H9 (cell line): ENCODE data around the gene ESPL1. TPM values are rescaled to one million over a fixed set of nuclear protein-coding genes. Genes with fewer than 3 reads are reported as not detected.

ENCODE experiments used
- DNase-seq: peaks from one replicate; pipeline ENCODE4 v3.0.0-alpha.2; 2017
- H2AFZ ChIP-seq: one replicate; pipeline ENCODE4 v1.6.1; 2013; ENCODE audit warnings: mild to moderate bottlenecking, low read length, control low read depth, moderate library complexity
- H2AK5ac ChIP-seq: 2 replicates; pipeline ENCODE4 v1.6.1; 2013; ENCODE audit warnings: low read length, control low read depth, mixed read lengths; ENCODE audit not compliant: insufficient read length
- H2BK120ac ChIP-seq: one replicate; pipeline ENCODE4 v1.6.1; 2013; ENCODE audit warnings: low read depth, mild to moderate bottlenecking, low read length, control low read depth, inconsistent platforms; ENCODE audit not compliant: poor library complexity, severe bottlenecking
- H2BK12ac ChIP-seq: 2 replicates; pipeline ENCODE4 v1.6.1; 2013; ENCODE audit warnings: low read length, control low read depth, mixed read lengths, low read depth; ENCODE audit not compliant: insufficient read length
- H2BK15ac ChIP-seq: 2 replicates; pipeline ENCODE4 v1.6.1; 2013; ENCODE audit warnings: low read depth, low read length, control low read depth
- H2BK20ac ChIP-seq: one replicate; pipeline ENCODE4 v1.6.1; 2013; ENCODE audit warnings: low read depth, mild to moderate bottlenecking, low read length, control low read depth, inconsistent platforms; ENCODE audit not compliant: poor library complexity, severe bottlenecking
- H2BK5ac ChIP-seq: 2 replicates; pipeline ENCODE4 v1.6.1; 2013; ENCODE audit warnings: low read length, control low read depth, mixed read lengths; ENCODE audit not compliant: insufficient read length
- H3K14ac ChIP-seq: 2 replicates; pipeline ENCODE4 v1.6.1; 2013; ENCODE audit warnings: low read length, control low read depth; ENCODE audit not compliant: insufficient read depth
- H3K18ac ChIP-seq: 2 replicates; pipeline ENCODE4 v1.6.1; 2013; ENCODE audit warnings: low read depth, mild to moderate bottlenecking, mixed read lengths, low read length, control low read depth; ENCODE audit not compliant: insufficient read length
- H3K23ac ChIP-seq: 2 replicates; pipeline ENCODE4 v1.6.1; 2013; ENCODE audit warnings: low read length, control low read depth, mixed read lengths, low read depth; ENCODE audit not compliant: insufficient read length
- H3K23me2 ChIP-seq: 2 replicates; pipeline ENCODE4 v1.6.1; 2013; ENCODE audit warnings: low read depth, mild to moderate bottlenecking, mixed read lengths, low read length, control low read depth; ENCODE audit not compliant: insufficient read length, poor library complexity, severe bottlenecking
- H3K27ac ChIP-seq: 2 replicates; pipeline ENCODE4 v1.5.1; 2013; ENCODE audit warnings: low read length, control low read depth, mixed read lengths, low read depth; ENCODE audit not compliant: insufficient read length
- H3K27me3 ChIP-seq: 2 replicates; pipeline ENCODE4 v1.6.1; 2013; ENCODE audit warnings: low read length, control low read depth, inconsistent platforms; ENCODE audit not compliant: insufficient read depth
- H3K4ac ChIP-seq: 2 replicates; pipeline ENCODE4 v1.6.1; 2013; ENCODE audit warnings: low read depth, mild to moderate bottlenecking, control low read depth, inconsistent platforms, low read length, moderate library complexity
- H3K4me1 ChIP-seq: 2 replicates; pipeline ENCODE4 v1.6.1; 2013; ENCODE audit warnings: low read length, control low read depth, inconsistent platforms; ENCODE audit not compliant: insufficient read depth
- H3K4me2 ChIP-seq: 2 replicates; pipeline ENCODE4 v1.6.1; 2013; ENCODE audit warnings: low read length, control low read depth, mixed read lengths; ENCODE audit not compliant: insufficient read length, insufficient read depth
- H3K56ac ChIP-seq: 2 replicates; pipeline ENCODE4 v1.6.1; 2013; ENCODE audit warnings: low read depth, mild to moderate bottlenecking, mixed read lengths, low read length, control low read depth; ENCODE audit not compliant: insufficient read length
- H3K79me1 ChIP-seq: 2 replicates; pipeline ENCODE4 v1.6.1; 2013; ENCODE audit warnings: low read depth, mild to moderate bottlenecking, moderate library complexity, low read length, control low read depth, inconsistent platforms; ENCODE audit not compliant: insufficient read depth, poor library complexity, severe bottlenecking
- H3K79me2 ChIP-seq: 2 replicates; pipeline ENCODE4 v1.6.1; 2013; ENCODE audit warnings: low read length, control low read depth, inconsistent platforms; ENCODE audit not compliant: insufficient read depth
- H3K9ac ChIP-seq: 2 replicates; pipeline ENCODE4 v1.6.1; 2013; ENCODE audit warnings: low read length, control low read depth, mixed read lengths; ENCODE audit not compliant: insufficient read length; ENCODE audit errors: extremely low read depth
- H3K9me3 ChIP-seq: one replicate; pipeline ENCODE4 v1.6.1; 2013; ENCODE audit warnings: low read depth, low read length, inconsistent platforms; ENCODE audit not compliant: control insufficient read depth
- H3T11ph ChIP-seq: one replicate; pipeline ENCODE4 v1.6.1; 2013; ENCODE audit warnings: mild to moderate bottlenecking, low read length, control low read depth, inconsistent platforms
- H4K20me1 ChIP-seq: one replicate; pipeline ENCODE4 v1.6.1; 2013; ENCODE audit not compliant: control insufficient read depth, insufficient read length, insufficient read depth
- H4K5ac ChIP-seq: 2 replicates; pipeline ENCODE4 v1.6.1; 2013; ENCODE audit warnings: low read depth, mild to moderate bottlenecking, mixed read lengths, low read length, control low read depth; ENCODE audit not compliant: insufficient read length
- H4K8ac ChIP-seq: replicated peaks from 2 replicates; pipeline ENCODE4 v1.6.1; 2013; ENCODE audit warnings: low read length, control low read depth, mixed read lengths, low read depth; ENCODE audit not compliant: insufficient read length
- H4K91ac ChIP-seq: 2 replicates; pipeline ENCODE4 v1.6.1; 2013; ENCODE audit warnings: low read depth, mild to moderate bottlenecking, moderate library complexity, mixed read lengths, low read length, control low read depth; ENCODE audit not compliant: insufficient read length
- H3K27ac Mint-ChIP-seq, 3 experiments: 2 replicates in 2 of 3; 3 replicates in 1 of 3; pipeline ENCODE4 v1.8.0; 2020 to 2021; ENCODE audit warnings: mixed read lengths in 3 of 3, mild to moderate bottlenecking in 1 of 3, moderate library complexity in 1 of 3
- H3K27me3 Mint-ChIP-seq: 2 replicates; pipeline ENCODE4 v1.8.0; 2021; ENCODE audit warnings: low read depth, mild to moderate bottlenecking, moderate library complexity, mixed read lengths
- H3K36me3 Mint-ChIP-seq, 3 experiments: 2 replicates in 2 of 3; 3 replicates in 1 of 3; pipeline ENCODE4 v1.8.0; 2020 to 2021; ENCODE audit warnings: low read depth in 3 of 3, mixed read lengths in 3 of 3; ENCODE audit not compliant: insufficient read depth in 1 of 3
- H3K4me1 Mint-ChIP-seq, 2 experiments: 2 replicates each; pipeline ENCODE4 v1.8.0; 2020; ENCODE audit warnings: mixed read lengths in 2 of 2
- H3K4me3 Mint-ChIP-seq, 2 experiments: 2 replicates in 1 of 2; 3 replicates in 1 of 2; pipeline ENCODE4 v1.8.0; 2020 to 2021; ENCODE audit warnings: mild to moderate bottlenecking in 2 of 2, mixed read lengths in 2 of 2, moderate library complexity in 1 of 2
- H3K9me3 Mint-ChIP-seq, 2 experiments: 2 replicates in 1 of 2; 3 replicates in 1 of 2; pipeline ENCODE4 v1.8.0; 2020; ENCODE audit warnings: mild to moderate bottlenecking in 2 of 2, mixed read lengths in 2 of 2, moderate library complexity in 1 of 2
- CTCF ChIP-seq: fragments of 200-600 bp; sonication (generic); conservative IDR thresholded peaks from 3 replicates; pipeline ENCODE4 v1.8.0; 2021; ENCODE audit warnings: antibody characterized with exemption, mild to moderate bottlenecking
- WGBS: extraction: QIAGEN DNeasy Blood & Tissue Kit; methylation state at CpG from one replicate; pipeline ENCODE4 v1.1.7; 2013; ENCODE audit warnings: missing lambda C conversion rate, low lambda C conversion rate, mixed read lengths; ENCODE audit not compliant: insufficient read length; ENCODE audit errors: extremely low coverage; 5-methylcytosine and 5-hydroxymethylcytosine counted together
- total RNA-seq: library from RNA; stranded (reverse); gene quantifications from 2 replicates; pipeline ENCODE4 v1.2.1, GENCODE V29; 2021

ESPL1 gene
- total RNA-seq, 1 experiment from 2014 or later, result 43.2 TPM

GRCh38 chr12:53251477-53252348 lies 16.4 kb upstream of the ESPL1 start:
- no peak overlapping the region for H3T11ph ChIP-seq
- peak overlapping the region; percentile 94 for H4K8ac ChIP-seq
- H3K36me3 Mint-ChIP-seq, result peaks cover 3 to 6% (median 5%) of the 10 kb centered on the region in 3 experiments; a peak in 4 of 7 replicates
- H2BK15ac ChIP-seq, result no peak overlapping the region
- H2BK120ac ChIP-seq, result no peak overlapping the region
- no peak overlapping the region for H4K91ac ChIP-seq
- no peak overlapping the region for H4K5ac ChIP-seq
- H3K79me2 ChIP-seq, result peaks cover 3% of the 10 kb centered on the region; the same call in 1 of the 2 replicates
- no CpG with 5 or more reads among the region's 51 CpGs for WGBS
- H3K56ac ChIP-seq, result no peak overlapping the region
- peak overlapping the region; percentile 95 for H3K18ac ChIP-seq
- H3K27ac ChIP-seq, result no peak overlapping the region
- no peak overlapping the region for H3K4ac ChIP-seq
- no peak overlapping the region for H2BK12ac ChIP-seq
- no peak overlapping the region for H3K23ac ChIP-seq
- peaks cover 21 to 22% of the 10 kb centered on the region in 2 experiments for H3K4me1 Mint-ChIP-seq
- H3K4me2 ChIP-seq, result peak overlapping the region; percentile 96
- no peaks in the 10 kb centered on the region for H3K9me3 ChIP-seq
- H3K79me1 ChIP-seq, result peaks cover 4% of the 10 kb centered on the region
- H2BK20ac ChIP-seq, result no peak overlapping the region
- peak overlapping the region; percentile 94 to 98 for H3K4me3 Mint-ChIP-seq
- H3K14ac ChIP-seq, result peak overlapping the region; percentile 92
- no peaks in the 10 kb centered on the region for H3K27me3 ChIP-seq
- H3K27ac Mint-ChIP-seq, result peak overlapping the region; percentile 94 to 98 (median 98)
- H2AK5ac ChIP-seq, result no peak overlapping the region
- peak overlapping the region; percentile 69 for H2AFZ ChIP-seq
- H3K4me1 ChIP-seq, result peaks cover 3% of the 10 kb centered on the region; the same call in 1 of the 2 replicates
- peaks cover 14% of the 10 kb centered on the region for H3K23me2 ChIP-seq
- H3K9me3 Mint-ChIP-seq, result no peaks in the 10 kb centered on the region; a peak in 1 of 5 replicates
- peak overlapping the region; percentile 84 for H3K9ac ChIP-seq
- no peaks in the 10 kb centered on the region; the same call in 1 of the 2 replicates for H3K27me3 Mint-ChIP-seq
- H2BK5ac ChIP-seq, result no peak overlapping the region
- H4K20me1 ChIP-seq, result no peaks in the 10 kb centered on the region
- peak; percentile 95 for DNase-seq
- TF ChIP-seq CTCF, result peak; percentile 55; the same call in 2 of the 3 replicates
